Body of pancreas (tissue), 4 donors: Measurements from ENCODE around the gene PRR16. TPM values are rescaled to one million over a fixed set of nuclear protein-coding genes. Genes with fewer than 3 reads are reported as not detected.

Experiments used
- ATAC-seq: fragments of 150-250 bp; one replicate; pipeline ENCODE4 v1.9.1; 2016
- DNase-seq, 4 donors: peaks; one replicate each; pipeline ENCODE4 v3.0.0-alpha.2; 2019
- H3K27ac ChIP-seq, 4 donors: fragments of 200-600 bp; sonication (generic); 1 replicate in 3 of 4; 2 replicates in 1 of 4; pipeline versions ENCODE4 v1.5.1 to v1.6.1; 2016 to 2019; ENCODE audit warnings: mild to moderate bottlenecking in 1 of 4, mixed read lengths in 1 of 4, moderate library complexity in 1 of 4
- H3K27me3 ChIP-seq, 2 donors: fragments of 200-600 bp; sonication (generic); one replicate each; pipeline ENCODE4 v1.6.0; 2016; ENCODE audit warnings: mild to moderate bottlenecking in 1 of 2
- H3K36me3 ChIP-seq, 2 donors: fragments of 200-600 bp; sonication (generic); replicated peaks in 1 of 2; 2 replicates each; pipeline ENCODE4 v1.5.1; 2016; ENCODE audit warnings: low read depth in 2 of 2; ENCODE audit not compliant: insufficient read depth in 1 of 2
- H3K4me1 ChIP-seq: fragments of 200-600 bp; sonication (generic); one replicate; pipeline ENCODE4 v1.6.0; 2016
- H3K4me3 ChIP-seq, 2 donors: fragments of 200-600 bp; sonication (generic); 1 replicate in 1 of 2; 2 replicates in 1 of 2; pipeline ENCODE4 v1.5.1; 2016 to 2019
- H3K9me3 ChIP-seq, 3 donors: fragments of 200-600 bp; sonication (generic); 1 replicate in 2 of 3; 2 replicates in 1 of 3; pipeline ENCODE4 v1.5.1; 2016
- CTCF ChIP-seq, 7 experiments: fragments of 450-650 bp in 4 of 7; fragments of 200-600 bp in 3 of 7; sonication (generic) in 3 of 7; IDR thresholded peaks; one replicate each; pipeline ENCODE4 v1.5.1; 2016 to 2019; ENCODE audit warnings: antibody characterized with exemption in 7 of 7
- POLR2A ChIP-seq, 3 donors: fragments of 450-650 bp; IDR thresholded peaks; one replicate each; pipeline ENCODE4 v1.6.1; 2016; ENCODE audit warnings: antibody characterized with exemption in 3 of 3, mild to moderate bottlenecking in 2 of 3
- WGBS, 2 donors: methylation state at CpG; one replicate each; pipeline ENCODE4 v1.1.5; 2017; 5-methylcytosine and 5-hydroxymethylcytosine counted together
- intact Hi-C: fragments of 100-400 bp; cut with DNase I; formaldehyde crosslinking; loops from one replicate; pipeline ENCODE4 v1.15.1; 2023
- total RNA-seq, 2 donors: library from RNA; depleted of rRNA; stranded (reverse); fragments of >200 nt; gene quantifications; one replicate each; pipeline ENCODE4 v1.1.0, GENCODE V29; 2016

Gene PRR16
- total RNA-seq, 2 donors from 2014 or later, result 0.78 to 0.99 TPM

- Histone ChIP-seq H3K4me1 (no peaks in the 10 kb centered on the region), H3K4me3 (no peak overlapping the region), H3K9me3 (no peaks in the 10 kb centered on the region), H3K36me3 (no peaks in the 10 kb centered on the region), H3K27ac (no peak overlapping the region), H3K27me3 (no peaks in the 10 kb centered on the region)
- WGBS, 2 donors, result 50 to 79% methylated on average over 1 of the region's 1 CpG
- TF ChIP-seq POLR2A (IDR thresholded peaks at IDR 0.05) (no peak), CTCF (IDR thresholded peaks at IDR 0.05) (no peak)
- ATAC-seq (no peak), DNase-seq (no peak)
- intact Hi-C loops, result no loop called here
These were observed 12.0 kb downstream of the PRR16 start for GRCh38 chr5:120476063-120476462.

- Histone ChIP-seq H3K36me3 (no peaks in the 10 kb centered on the region), H3K27ac (no peak overlapping the region), H3K4me3 (no peak overlapping the region), H3K27me3 (no peaks in the 10 kb centered on the region), H3K9me3 (no peaks in the 10 kb centered on the region), H3K4me1 (no peaks in the 10 kb centered on the region)
- DNase-seq (no peak), ATAC-seq (no peak)
- TF ChIP-seq CTCF (IDR thresholded peaks at IDR 0.05), result no peak
- TF ChIP-seq POLR2A (IDR thresholded peaks at IDR 0.05), result no peak
- WGBS, 2 donors, result 64 to 76% methylated on average over 4 of the region's 4 CpGs
- intact Hi-C loops, result no loop called here
These were observed 15.0 kb downstream of the PRR16 start for GRCh38 chr5:120479066-120479465.

GRCh38 chr5:120499876-120500563, 35.9 kb downstream of the PRR16 start:
- Histone ChIP-seq H3K36me3 (no peaks in the 10 kb centered on the region), H3K4me1 (no peaks in the 10 kb centered on the region), H3K27ac (no peak overlapping the region), H3K9me3 (no peaks in the 10 kb centered on the region), H3K4me3 (no peak overlapping the region), H3K27me3 (no peaks in the 10 kb centered on the region)
- ATAC-seq (no peak), DNase-seq (no peak)
- WGBS, 2 donors, result 58 to 67% methylated on average over 5 of the region's 5 CpGs
- TF ChIP-seq CTCF (IDR thresholded peaks at IDR 0.05), result no peak
- no peak for TF ChIP-seq POLR2A (IDR thresholded peaks at IDR 0.05)
- intact Hi-C loops, result no loop called here

GRCh38 chr5:120502531-120502930, 38.4 kb downstream of the PRR16 start:
- Histone ChIP-seq H3K27ac (no peak overlapping the region), H3K4me3 (no peak overlapping the region), H3K36me3 (no peaks in the 10 kb centered on the region), H3K9me3 (no peaks in the 10 kb centered on the region), H3K4me1 (no peaks in the 10 kb centered on the region), H3K27me3 (no peaks in the 10 kb centered on the region)
- no peak for ATAC-seq
- TF ChIP-seq CTCF (IDR thresholded peaks at IDR 0.05), result no peak
- TF ChIP-seq POLR2A (IDR thresholded peaks at IDR 0.05), result no peak
- intact Hi-C loops, result no loop called here
- 66 to 72% methylated on average over 4 of the region's 4 CpGs for WGBS, 2 donors
- no peak for DNase-seq

GRCh38 chr5:120503341-120503740, 39.2 kb downstream of the PRR16 start:
- Histone ChIP-seq H3K9me3 (no peaks in the 10 kb centered on the region), H3K36me3 (no peaks in the 10 kb centered on the region), H3K27me3 (no peaks in the 10 kb centered on the region), H3K27ac (no peak overlapping the region), H3K4me1 (no peaks in the 10 kb centered on the region), H3K4me3 (no peak overlapping the region)
- intact Hi-C loops, result no loop called here
- no peak for ATAC-seq
- 29 to 45% methylated on average over 1 of the region's 1 CpG for WGBS, 2 donors
- TF ChIP-seq POLR2A (IDR thresholded peaks at IDR 0.05) (no peak), CTCF (IDR thresholded peaks at IDR 0.05) (no peak)
- DNase-seq, result no peak
